Osteoblast (primary cell): Measurements from ENCODE around the gene C1orf174. TPM values are rescaled to one million over a fixed set of nuclear protein-coding genes. Genes with fewer than 3 reads are reported as not detected.
A peak's percentile ranks its signal among the peaks of the same experiment; 100 is the strongest.

Experiments
- DNase-seq: peaks from one replicate; pipeline ENCODE4 v3.0.0; 2011; ENCODE audit warnings: low spot score, mixed read lengths; ENCODE audit not compliant: insufficient read length; ENCODE audit errors: missing footprints
- H2AFZ ChIP-seq: 2 replicates; pipeline ENCODE4 v1.6.0; 2011; ENCODE audit warnings: mild to moderate bottlenecking, low read length
- H3K27ac ChIP-seq: 2 replicates; pipeline ENCODE4 v1.5.1; 2011; ENCODE audit warnings: mild to moderate bottlenecking, low read depth, low read length, moderate library complexity
- H3K27me3 ChIP-seq: 2 replicates; pipeline ENCODE4 v1.6.0; 2012; ENCODE audit warnings: mild to moderate bottlenecking, control low read depth, inconsistent platforms, low read length, moderate library complexity; ENCODE audit not compliant: insufficient read depth
- H3K36me3 ChIP-seq: 2 replicates; pipeline ENCODE4 v1.5.1; 2011; ENCODE audit warnings: mild to moderate bottlenecking, low read length, control low read depth, moderate library complexity; ENCODE audit not compliant: insufficient read depth
- H3K4me1 ChIP-seq: 2 replicates; pipeline ENCODE4 v1.5.1; 2011; ENCODE audit warnings: mild to moderate bottlenecking, low read length, control low read depth, moderate library complexity; ENCODE audit not compliant: insufficient read depth
- H3K4me2 ChIP-seq: 2 replicates; pipeline ENCODE4 v1.6.0; 2011; ENCODE audit warnings: mild to moderate bottlenecking, low read length; ENCODE audit not compliant: insufficient read depth
- H3K4me3 ChIP-seq: fragments of 200-600 bp; sonication (generic); 3 replicates; pipeline ENCODE4 v1.5.1; 2012; ENCODE audit warnings: mild to moderate bottlenecking, low read length, inconsistent platforms; ENCODE audit not compliant: insufficient read depth
- H3K79me2 ChIP-seq: 2 replicates; pipeline ENCODE4 v1.6.0; 2012; ENCODE audit warnings: mild to moderate bottlenecking, low read length, control low read depth, inconsistent platforms; ENCODE audit not compliant: insufficient read depth
- H3K9me3 ChIP-seq: 2 replicates; pipeline ENCODE4 v1.5.1; 2011; ENCODE audit warnings: low read depth, low read length, control low read depth
- H4K20me1 ChIP-seq: 2 replicates; pipeline ENCODE4 v1.6.0; 2012; ENCODE audit warnings: mild to moderate bottlenecking, low read length, control low read depth; ENCODE audit not compliant: insufficient read depth
- total RNA-seq: library from RNA; depleted of rRNA; stranded (reverse); fragments of >200 nt; gene quantifications from 2 replicates; pipeline ENCODE4 v1.2.3, GENCODE V29; 2012
- TF ChIP-seq, protein P1 (sequence below): IDR thresholded peaks from 2 replicates; pipeline ENCODE4 v1.5.1; 2011; ENCODE audit warnings: mild to moderate bottlenecking, low read depth, low read length, moderate library complexity; ENCODE audit errors: extremely low read depth

The C1orf174 gene
- total RNA-seq, 1 donor, result 29.3 TPM

DNA sequence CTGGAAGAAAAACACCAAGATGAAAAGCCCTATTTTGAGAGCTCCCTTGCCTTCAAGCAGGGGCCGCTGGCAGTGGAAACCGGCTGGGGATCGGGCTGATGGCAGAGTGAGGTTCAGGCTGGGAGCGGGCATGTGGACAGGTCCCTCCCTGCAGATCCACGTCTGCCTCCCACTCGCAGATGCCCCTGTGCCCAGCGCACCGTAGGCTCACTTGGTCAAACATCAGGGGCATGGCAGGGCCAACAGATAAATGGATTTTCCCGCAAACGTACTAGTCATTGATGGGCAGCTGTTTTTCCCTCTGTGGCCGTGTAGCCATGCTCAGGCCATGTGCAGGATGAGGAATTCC is 6.6 kb upstream of the C1orf174 start:
- Histone ChIP-seq H3K79me2 (no peaks in the 10 kb centered on the region), H3K4me1 (no peaks in the 10 kb centered on the region), H3K4me3 (no peak overlapping the region), H3K36me3 (no peaks in the 10 kb centered on the region), H3K27me3 (no peaks in the 10 kb centered on the region), H3K4me2 (no peak overlapping the region), H2AFZ (no peak overlapping the region), H4K20me1 (no peaks in the 10 kb centered on the region), H3K27ac (no peak overlapping the region), H3K9me3 (no peaks in the 10 kb centered on the region)
- DNase-seq, result no peak
- TF ChIP-seq, protein P1, sequence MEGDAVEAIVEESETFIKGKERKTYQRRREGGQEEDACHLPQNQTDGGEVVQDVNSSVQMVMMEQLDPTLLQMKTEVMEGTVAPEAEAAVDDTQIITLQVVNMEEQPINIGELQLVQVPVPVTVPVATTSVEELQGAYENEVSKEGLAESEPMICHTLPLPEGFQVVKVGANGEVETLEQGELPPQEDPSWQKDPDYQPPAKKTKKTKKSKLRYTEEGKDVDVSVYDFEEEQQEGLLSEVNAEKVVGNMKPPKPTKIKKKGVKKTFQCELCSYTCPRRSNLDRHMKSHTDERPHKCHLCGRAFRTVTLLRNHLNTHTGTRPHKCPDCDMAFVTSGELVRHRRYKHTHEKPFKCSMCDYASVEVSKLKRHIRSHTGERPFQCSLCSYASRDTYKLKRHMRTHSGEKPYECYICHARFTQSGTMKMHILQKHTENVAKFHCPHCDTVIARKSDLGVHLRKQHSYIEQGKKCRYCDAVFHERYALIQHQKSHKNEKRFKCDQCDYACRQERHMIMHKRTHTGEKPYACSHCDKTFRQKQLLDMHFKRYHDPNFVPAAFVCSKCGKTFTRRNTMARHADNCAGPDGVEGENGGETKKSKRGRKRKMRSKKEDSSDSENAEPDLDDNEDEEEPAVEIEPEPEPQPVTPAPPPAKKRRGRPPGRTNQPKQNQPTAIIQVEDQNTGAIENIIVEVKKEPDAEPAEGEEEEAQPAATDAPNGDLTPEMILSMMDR, result no peak

DNA sequence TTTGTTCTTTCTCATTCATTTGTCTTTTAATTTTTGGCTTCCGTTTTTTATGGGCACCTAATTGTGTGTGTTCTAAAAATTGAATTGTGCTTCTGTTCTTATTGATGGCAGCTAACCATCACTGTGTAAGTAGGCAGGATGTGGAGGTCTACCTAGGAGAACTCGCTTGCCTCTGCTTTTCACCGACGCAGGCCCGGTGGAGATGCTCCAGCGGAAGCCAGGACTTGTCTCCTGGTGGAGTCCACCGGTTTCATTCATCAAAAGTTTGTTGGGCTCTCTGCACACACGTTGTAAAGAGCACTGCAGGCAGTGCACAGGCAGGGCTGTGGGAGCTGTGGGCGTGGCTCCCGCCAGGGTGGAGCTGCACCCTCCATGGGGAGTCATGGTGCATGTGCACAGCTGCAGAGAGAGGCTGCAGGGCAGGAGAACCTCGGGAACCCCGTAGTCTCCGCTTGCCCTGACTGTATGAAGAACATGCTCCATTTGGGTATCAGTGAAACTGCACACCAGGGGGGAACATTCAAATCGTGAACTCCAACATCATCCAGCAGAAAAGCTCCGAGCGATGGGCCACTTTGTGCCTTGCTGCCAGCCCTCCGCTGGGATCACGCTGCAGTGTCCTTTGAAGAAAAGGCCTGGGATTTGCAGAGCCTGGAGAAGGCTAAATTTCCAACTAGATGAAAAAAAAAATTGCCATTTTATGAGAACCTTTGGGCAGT is 6.0 kb upstream of the C1orf174 start:
- peak; percentile 83 for DNase-seq
- no peaks in the 10 kb centered on the region for H3K36me3 ChIP-seq
- H3K4me1 ChIP-seq, result no peaks in the 10 kb centered on the region
- no peak overlapping the region for H2AFZ ChIP-seq
- H3K27ac ChIP-seq, result no peak overlapping the region
- H3K27me3 ChIP-seq, result no peaks in the 10 kb centered on the region
- no peaks in the 10 kb centered on the region for H4K20me1 ChIP-seq
- H3K9me3 ChIP-seq, result no peaks in the 10 kb centered on the region
- H3K4me3 ChIP-seq, result no peak overlapping the region
- TF ChIP-seq, protein P1, result no peak
- H3K4me2 ChIP-seq, result no peak overlapping the region
- H3K79me2 ChIP-seq, result no peaks in the 10 kb centered on the region

GRCh38 chr1:3905266-3905952 is 5.3 kb upstream of the C1orf174 start:
- H3K27ac ChIP-seq, result no peak overlapping the region
- H3K4me1 ChIP-seq, result no peaks in the 10 kb centered on the region
- no peaks in the 10 kb centered on the region for H3K9me3 ChIP-seq
- H3K4me3 ChIP-seq, result no peak overlapping the region
- H3K4me2 ChIP-seq, result no peak overlapping the region
- TF ChIP-seq, protein P1, result no peak
- H3K36me3 ChIP-seq, result no peaks in the 10 kb centered on the region
- H3K27me3 ChIP-seq, result no peaks in the 10 kb centered on the region
- no peaks in the 10 kb centered on the region for H4K20me1 ChIP-seq
- H2AFZ ChIP-seq, result no peak overlapping the region
- DNase-seq, result peak; percentile 72
- no peaks in the 10 kb centered on the region for H3K79me2 ChIP-seq

GRCh38 chr1:3904843-3905185 is 4.7 kb upstream of the C1orf174 start:
- Histone ChIP-seq H3K4me1 (no peaks in the 10 kb centered on the region), H4K20me1 (no peaks in the 10 kb centered on the region), H3K36me3 (no peaks in the 10 kb centered on the region), H3K4me2 (no peak overlapping the region), H3K27me3 (no peaks in the 10 kb centered on the region), H3K79me2 (peaks cover 3% of the 10 kb centered on the region), H3K4me3 (no peak overlapping the region), H2AFZ (no peak overlapping the region), H3K9me3 (no peaks in the 10 kb centered on the region), H3K27ac (no peak overlapping the region)
- peak; percentile 80 for DNase-seq
- TF ChIP-seq, protein P1, result no peak
